ENCODE data around the gene COPS7A. TPM values are rescaled to one million over a fixed set of nuclear protein-coding genes. Genes with fewer than 3 reads are reported as not detected.
"Not testable (repeated sequence)": the region's sequence is repeated elsewhere in the genome, so short reads cannot be mapped to it uniquely, and the experiment has no call there.

COPS7A gene
- total RNA-seq, 2 donors from 2014 or later, result 43.3 to 69.2 TPM

DNA sequence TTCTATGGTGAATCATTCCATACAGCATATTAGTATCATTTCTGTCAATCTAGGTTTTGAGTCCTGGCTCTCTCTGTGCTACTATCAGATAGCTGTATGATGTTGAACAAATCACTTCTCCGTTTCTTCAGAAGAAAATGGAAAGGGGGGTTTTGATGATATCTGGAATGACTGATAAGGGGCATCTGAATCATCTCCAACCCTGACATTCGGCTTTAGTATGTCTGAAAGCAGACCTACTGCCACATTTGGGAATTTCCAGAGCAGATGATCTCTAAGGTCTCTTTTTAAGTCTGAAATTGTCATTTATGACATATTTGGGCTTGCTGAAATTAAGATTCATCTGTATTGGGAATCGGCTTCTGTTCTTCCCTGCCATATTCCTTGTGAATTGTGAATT lies 19.0 kb downstream of the COPS7A start:
- Mint-ChIP-seq H3K27me3 (ENCODE audit: insufficient read depth) (no peaks in the 10 kb centered on the region), H3K4me1 (peaks cover 13% of the 10 kb centered on the region)

DNA sequence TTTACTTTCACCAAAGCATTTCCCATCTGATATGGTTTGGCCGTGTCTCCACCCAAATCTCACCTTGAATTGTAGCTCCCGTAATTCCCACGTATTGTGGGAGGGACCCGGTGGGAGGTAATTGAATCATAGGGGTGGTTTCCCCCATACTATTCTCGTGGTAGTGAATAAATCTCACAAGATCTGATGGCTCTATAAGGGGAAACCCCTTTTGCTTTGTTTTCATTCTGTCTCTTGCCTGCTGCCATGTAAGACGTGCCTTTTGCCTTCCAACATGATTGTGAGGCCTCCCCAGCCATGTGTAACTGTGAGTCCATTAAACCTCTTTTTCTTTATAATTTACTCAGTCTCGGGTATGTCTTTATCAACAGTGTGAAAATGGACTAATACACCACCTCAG lies 19.5 kb downstream of the COPS7A start:
- H3K36me3 ChIP-seq (ENCODE audit: control insufficient read depth, insufficient read depth, low read length), result peaks cover 21% of the 10 kb centered on the region
- H3K4me1 Mint-ChIP-seq, result peaks cover 13% of the 10 kb centered on the region
- not testable (repeated sequence) for H3K4me1 ChIP-seq (ENCODE audit: control insufficient read depth, insufficient read depth, low read length); DNase-seq; H3K4me3 Mint-ChIP-seq; H3K9ac ChIP-seq (ENCODE audit: extremely low read depth, low read length, poor library complexity, severe bottlenecking); H3K27ac ChIP-seq (ENCODE audit: low read depth, low read length); H3K27me3 ChIP-seq (ENCODE audit: control insufficient read depth, insufficient read depth, low read length, poor library complexity, severe bottlenecking); H3K9me3 Mint-ChIP-seq; H3K4me3 ChIP-seq (ENCODE audit: low read length); H3K9me3 ChIP-seq (ENCODE audit: control insufficient read depth, low read length); H3K27me3 Mint-ChIP-seq (ENCODE audit: insufficient read depth)
- H3K36me3 Mint-ChIP-seq (ENCODE audit: low read depth), result peaks cover 31% of the 10 kb centered on the region
- H3K27ac Mint-ChIP-seq, result peak overlapping the region; percentile 2
- WGBS, 2 experiments (ENCODE audit: insufficient coverage in 1 of 2, insufficient read length in 1 of 2), result 81 to 87% methylated on average over 5 to 7 of the region's 7 CpGs

More for the DNA sequence above, 19.0 kb downstream of the COPS7A start:
- Mint-ChIP-seq H3K9me3 (peaks cover 2% of the 10 kb centered on the region), H3K27ac (no peak overlapping the region), H3K36me3 (ENCODE audit: low read depth) (peaks cover 26% of the 10 kb centered on the region), H3K4me3 (no peak overlapping the region)
- DNase-seq, result no peak
- Histone ChIP-seq H3K9me3 (ENCODE audit: control insufficient read depth, low read length) (no peaks in the 10 kb centered on the region), H3K27ac (ENCODE audit: low read depth, low read length) (no peak overlapping the region), H3K36me3 (ENCODE audit: control insufficient read depth, insufficient read depth, low read length) (peaks cover 16% of the 10 kb centered on the region), H3K4me3 (ENCODE audit: low read length) (no peak overlapping the region), H3K4me1 (ENCODE audit: control insufficient read depth, insufficient read depth, low read length) (no peaks in the 10 kb centered on the region), H3K9ac (ENCODE audit: extremely low read depth, low read length, poor library complexity, severe bottlenecking) (no peak overlapping the region), H3K27me3 (ENCODE audit: control insufficient read depth, insufficient read depth, low read length, poor library complexity, severe bottlenecking) (no peaks in the 10 kb centered on the region)
- no peak for TF ChIP-seq CTCF (conservative IDR thresholded peaks at IDR 0.05)
- whole genome bisulfite sequencing, 2 experiments (ENCODE audit: insufficient coverage in 1 of 2, insufficient read length in 1 of 2), result 81 to 95% methylated on average over 3 of the region's 3 CpGs

DNA sequence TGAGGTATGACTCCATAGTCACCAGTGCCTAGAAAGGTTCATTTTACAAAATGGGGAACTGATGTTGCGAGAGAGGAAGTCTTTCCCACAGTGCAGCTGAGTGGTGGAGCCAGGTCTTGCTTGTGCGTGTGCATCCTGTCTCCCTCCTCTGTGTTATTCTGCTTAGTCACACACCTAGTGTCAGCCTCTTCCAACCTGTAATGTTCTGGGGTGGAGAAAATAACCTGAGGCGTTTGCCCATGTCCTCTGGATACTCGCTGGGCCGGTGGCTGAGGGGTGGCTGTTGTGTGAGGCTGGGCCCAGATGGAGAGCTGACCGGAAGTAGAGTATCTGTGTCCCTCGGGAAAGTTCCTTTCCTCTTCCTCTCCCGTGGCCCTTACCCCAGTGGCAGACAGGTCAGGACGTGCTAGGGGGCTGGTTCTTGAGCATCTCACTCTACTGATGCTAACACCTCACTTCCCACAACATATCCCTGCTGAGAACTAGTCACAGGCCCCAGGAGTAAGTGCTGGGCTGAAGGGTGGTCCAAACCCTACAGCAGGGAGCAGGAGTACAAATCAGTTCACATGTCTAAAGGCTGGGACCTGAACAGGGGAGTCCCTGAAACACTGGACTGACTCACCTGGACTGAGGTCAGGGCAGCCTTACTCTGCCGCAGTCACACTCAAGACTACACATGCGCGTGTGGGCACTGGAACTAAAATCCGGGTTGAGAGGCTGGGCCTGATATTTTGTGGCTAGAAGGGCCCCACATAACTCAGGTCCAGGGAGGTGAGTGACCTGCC lies 22.1 kb downstream of the COPS7A start:
- Mint-ChIP-seq H3K36me3 (ENCODE audit: low read depth) (peaks cover 55% of the 10 kb centered on the region), H3K4me3 (no peak overlapping the region), H3K4me1 (peaks cover 13% of the 10 kb centered on the region), H3K27me3 (ENCODE audit: insufficient read depth) (no peaks in the 10 kb centered on the region), H3K9me3 (no peaks in the 10 kb centered on the region), H3K27ac (peak overlapping the region; percentile 71)
- no peak for TF ChIP-seq CTCF (conservative IDR thresholded peaks at IDR 0.05)
- H3K9me3 ChIP-seq (ENCODE audit: control insufficient read depth, low read length), result no peaks in the 10 kb centered on the region
- no peaks in the 10 kb centered on the region for H3K27me3 ChIP-seq (ENCODE audit: control insufficient read depth, insufficient read depth, low read length, poor library complexity, severe bottlenecking)
- no peak overlapping the region for H3K4me3 ChIP-seq (ENCODE audit: low read length)
- peaks cover 46% of the 10 kb centered on the region for H3K36me3 ChIP-seq (ENCODE audit: control insufficient read depth, insufficient read depth, low read length)
- no peak overlapping the region for H3K9ac ChIP-seq (ENCODE audit: extremely low read depth, low read length, poor library complexity, severe bottlenecking)
- 93 to 98% methylated on average over 10 to 13 of the region's 13 CpGs for whole genome bisulfite sequencing, 2 experiments (ENCODE audit: insufficient coverage in 1 of 2, insufficient read length in 1 of 2)
- H3K27ac ChIP-seq (ENCODE audit: low read depth, low read length), result no peak overlapping the region
- no peak for DNase-seq
- H3K4me1 ChIP-seq (ENCODE audit: control insufficient read depth, insufficient read depth, low read length), result no peaks in the 10 kb centered on the region
